ENCODE results near the gene ARRB1.
"Not testable (repeated sequence)": the region's sequence is repeated elsewhere in the genome, so short reads cannot be mapped to it uniquely, and the experiment has no call there.

Gene ARRB1

DNA sequence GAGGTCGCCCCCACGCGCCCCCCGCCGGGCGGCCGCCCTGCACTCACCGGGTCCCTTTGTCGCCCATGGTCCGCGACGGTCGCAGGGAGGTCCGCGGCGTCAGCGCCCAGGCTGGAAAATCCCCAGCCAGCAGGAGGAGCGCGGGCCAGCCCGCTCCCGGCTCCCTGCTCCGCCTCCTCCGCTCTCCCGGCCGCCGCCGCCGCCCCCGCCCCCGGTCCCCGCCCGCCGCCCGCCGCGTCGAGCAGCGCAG lies at the start of gene ARRB1:
Gene ARRB1 (minus strand): TSS at position 121 of the 250 bp plus-strand sequence. CDS start 54 bp downstream, at position 67.
- DNase-seq: no peak

- no peak for DNase-seq
Measured at GRCh38 chr11:75400146-75400865, 48.8 kb upstream of the ARRB1 start.

- DNase-seq: peak; percentile 90
Measured at GRCh38 chr11:75399344-75400145, 48.1 kb upstream of the ARRB1 start, which contains the start of gene RPS3. RPS3 (plus strand) TSS chr11:75399518; CDS start chr11:75399548, 30 bp downstream.

DNA sequence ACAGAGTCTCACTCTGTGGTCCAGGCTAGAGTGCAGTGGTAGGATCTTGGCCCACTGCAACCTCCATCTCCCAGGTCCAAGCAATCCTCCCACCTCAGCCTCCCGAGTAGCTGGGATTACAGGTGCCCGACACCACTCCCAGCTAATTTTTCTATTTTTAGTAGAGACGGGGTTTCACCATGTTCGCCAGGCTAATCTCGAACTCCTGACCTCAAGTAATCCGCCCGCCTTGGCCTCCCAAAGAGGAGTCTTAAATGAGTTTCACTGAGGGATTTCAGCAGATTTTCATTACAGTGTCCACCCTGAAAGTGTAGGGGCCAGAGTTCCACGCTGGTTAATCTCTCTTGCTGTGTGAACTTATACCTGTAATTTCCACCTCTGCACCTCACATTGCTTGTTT lies 47.4 kb upstream of the ARRB1 start:
- no peak for DNase-seq

- DNase-seq: no peak
Measured at GRCh38 chr11:75394085-75394840, 42.8 kb upstream of the ARRB1 start.

DNA sequence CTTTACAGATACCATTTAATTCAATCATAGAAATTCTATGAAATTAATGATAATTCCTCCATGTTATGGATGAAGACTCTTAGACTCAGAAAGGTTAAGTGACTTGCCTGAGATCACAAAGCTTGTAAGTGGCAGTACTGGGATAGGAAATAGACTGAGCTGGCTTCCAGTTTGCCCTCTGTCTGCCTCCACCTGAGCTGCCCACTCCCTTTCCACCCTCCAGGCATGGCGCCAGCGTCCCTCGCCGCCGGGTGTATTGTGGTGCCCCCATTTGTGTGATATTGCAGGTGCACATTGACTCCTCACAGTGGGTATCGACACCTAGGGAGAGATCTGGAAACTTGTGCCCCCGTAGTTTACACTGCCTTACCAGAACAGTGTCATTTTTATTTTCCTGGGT lies 38.5 kb upstream of the ARRB1 start:
- DNase-seq: no peak

DNA sequence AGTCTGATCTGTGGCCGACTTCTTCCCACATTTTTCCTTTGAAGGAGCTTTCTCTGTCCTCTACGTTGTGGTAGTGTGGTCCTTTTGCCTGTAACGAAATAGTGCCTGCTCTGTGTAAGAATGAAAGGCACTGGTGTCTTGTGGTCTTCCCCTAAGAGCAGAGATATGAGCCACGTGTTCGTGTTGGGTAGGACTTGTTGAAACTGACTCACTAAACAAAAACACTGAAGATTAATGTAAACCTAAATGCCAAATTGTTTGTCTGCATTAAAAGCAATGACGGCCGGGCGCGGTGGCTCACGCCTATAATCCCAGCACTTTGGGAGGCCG lies 37.8 kb upstream of the ARRB1 start:
- DNase-seq: no peak

DNA sequence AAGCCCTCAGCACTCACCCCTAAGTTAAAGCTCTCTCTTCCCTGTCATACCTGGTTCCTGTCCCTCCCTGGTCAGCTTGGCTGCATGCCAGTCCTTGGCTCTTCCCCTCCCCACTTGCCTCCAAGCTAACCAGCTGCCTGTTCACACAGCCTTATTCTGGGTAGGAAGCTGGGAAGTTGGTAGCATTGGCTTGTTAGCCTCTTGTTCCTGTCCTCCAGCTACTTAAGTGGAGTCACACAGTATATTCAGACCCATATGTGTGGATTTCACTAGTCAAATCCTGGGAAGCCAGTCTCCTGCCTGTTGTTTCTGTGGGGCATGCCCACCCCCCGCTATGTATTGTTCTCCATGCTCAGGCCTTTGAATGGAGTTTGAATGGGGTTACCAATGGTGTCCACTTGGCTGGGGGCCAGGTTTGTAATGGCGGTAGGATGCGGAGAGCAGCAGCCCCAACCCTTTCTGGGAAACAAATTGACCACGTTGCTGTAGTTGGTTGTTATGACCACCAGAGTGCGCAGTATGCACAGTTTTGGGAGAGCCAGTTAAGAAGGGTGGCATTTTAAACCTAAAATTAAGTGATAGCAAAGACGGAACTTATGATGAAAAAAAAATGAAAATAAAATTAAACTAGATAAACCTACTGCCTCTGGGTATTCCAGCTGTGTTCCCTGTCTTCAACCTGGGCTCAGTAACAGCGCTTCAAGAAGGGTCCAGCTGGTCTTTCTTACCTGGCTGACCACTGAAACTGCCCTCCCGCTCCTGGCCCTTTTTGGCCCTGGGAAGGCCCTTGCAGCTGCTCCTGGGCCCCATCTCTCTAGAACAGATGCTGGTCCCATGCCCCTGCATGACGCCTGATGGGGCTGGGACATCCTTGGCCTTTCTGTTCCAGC lies 37.2 kb upstream of the ARRB1 start:
- peak; percentile 76 for DNase-seq

DNA sequence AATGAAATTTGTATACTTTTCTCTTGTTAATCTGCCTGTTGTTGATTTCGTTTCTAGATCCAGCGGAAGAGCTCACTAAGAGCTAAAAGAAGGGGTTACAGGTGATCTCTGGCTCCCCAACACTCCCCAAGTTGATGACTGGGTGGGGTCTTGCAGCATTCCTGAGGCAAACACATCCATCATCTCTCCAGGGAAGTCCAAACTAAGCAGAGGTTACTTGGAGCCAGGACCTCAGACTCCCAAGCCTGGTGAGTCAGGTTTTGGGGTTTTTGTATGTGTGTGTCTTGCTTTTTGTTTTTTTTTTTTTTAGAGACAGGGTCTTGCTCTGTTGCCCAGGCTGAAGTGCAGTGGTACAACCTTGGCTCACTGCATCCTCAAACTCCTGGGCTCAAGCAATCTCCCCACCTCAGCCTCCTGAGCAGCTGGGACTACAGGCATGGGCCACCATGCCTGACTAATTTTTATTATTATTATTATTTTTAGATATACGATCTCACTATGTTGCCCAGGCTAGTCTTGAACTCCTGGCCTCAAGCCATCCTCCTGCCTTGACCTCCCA lies 36.4 kb upstream of the ARRB1 start:
- no peak for DNase-seq

GRCh38 chr11:75386942-75387630 lies 35.6 kb upstream of the ARRB1 start:
- no peak for DNase-seq

DNA sequence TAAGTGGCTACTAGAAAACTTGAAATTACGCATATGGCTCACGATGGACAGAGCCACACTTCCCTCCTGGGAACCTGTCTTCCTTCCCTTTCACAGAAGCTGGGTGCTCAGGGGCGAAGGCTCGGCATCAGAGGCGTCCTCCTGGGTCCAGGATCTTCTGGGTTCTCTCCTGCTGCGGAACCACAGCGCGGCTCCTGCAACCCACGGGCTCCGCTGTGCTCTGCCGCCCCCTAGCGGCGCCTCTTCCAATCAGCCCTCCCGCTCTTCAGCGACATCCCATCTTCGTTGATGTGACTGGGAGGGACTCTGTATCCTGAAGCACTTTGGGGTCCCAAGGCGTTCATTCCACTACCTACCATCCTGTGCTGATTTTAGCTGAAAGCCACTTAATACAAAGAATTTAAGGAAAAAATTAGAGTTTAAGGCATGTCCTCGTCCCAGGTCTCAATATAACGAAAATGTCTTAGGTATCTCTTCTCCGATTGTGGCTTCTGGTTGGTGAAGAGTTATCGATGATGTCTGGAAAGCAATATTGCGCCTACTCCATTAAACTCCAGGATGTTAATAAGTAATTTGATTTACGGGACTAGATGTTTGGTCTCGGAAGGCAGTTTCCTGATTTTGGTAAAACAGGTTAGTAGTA lies 33.1 kb upstream of the ARRB1 start:
- peak; percentile 86 for DNase-seq

DNA sequence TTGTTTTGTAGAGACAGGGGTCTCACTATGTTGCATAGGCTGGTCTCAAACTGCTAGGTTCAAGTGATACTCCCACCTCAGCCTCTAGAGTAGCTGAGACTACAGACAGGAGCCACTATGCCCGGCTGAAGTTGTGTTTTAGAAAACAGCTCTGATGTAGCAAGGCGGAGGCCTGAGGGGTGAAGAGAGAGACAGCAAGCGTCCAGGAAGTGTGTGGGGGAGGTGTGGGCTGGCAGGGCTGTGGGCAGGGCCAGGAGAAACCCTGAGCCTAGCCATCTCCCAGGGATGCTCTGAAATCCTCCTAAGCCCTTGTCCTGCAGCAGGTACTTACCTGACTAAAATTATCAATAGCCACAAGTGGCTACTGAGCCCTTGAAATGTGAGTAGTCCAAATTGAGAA lies 31.8 kb upstream of the ARRB1 start:
- peak; percentile 33 for DNase-seq

DNA sequence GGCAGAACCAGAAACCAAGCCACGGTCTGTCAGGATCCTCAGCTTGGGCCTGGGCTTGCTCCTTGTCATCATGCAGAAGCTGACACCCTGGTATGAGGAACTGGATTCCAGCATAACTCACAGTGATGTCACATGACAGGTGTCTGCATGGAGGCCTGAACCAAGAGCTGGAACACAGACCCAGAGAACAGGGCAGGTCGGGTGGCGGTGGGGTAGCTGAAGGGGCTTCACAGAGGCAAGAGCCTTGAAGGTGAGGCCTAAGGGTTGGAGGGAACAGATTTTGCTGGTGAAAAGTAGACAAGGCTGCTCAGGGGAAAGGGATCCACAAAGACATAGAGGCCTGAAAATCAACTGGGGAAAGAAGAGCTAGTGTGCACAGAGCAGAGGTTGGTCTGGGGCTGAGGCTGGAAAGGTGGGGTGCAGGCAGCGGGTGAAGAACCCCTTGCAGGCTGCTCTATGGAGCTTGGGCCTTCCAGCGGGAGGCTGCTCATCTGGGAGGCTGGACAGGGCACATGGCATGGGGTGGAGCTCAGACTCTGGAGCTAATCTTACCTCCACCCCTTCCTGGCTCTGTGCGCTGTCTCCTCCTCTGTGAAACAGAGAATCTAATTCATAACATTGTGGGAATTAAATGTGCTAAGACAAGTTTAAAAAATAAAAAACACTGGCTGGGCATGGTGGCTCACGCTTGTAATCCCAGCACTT lies 29.4 kb upstream of the ARRB1 start:
- no peak for DNase-seq

GRCh38 chr11:75380245-75380644 lies 28.8 kb upstream of the ARRB1 start:
- no peak for DNase-seq

- not testable (repeated sequence) for DNase-seq
Measured at GRCh38 chr11:75378776-75379175, 27.3 kb upstream of the ARRB1 start.

DNA sequence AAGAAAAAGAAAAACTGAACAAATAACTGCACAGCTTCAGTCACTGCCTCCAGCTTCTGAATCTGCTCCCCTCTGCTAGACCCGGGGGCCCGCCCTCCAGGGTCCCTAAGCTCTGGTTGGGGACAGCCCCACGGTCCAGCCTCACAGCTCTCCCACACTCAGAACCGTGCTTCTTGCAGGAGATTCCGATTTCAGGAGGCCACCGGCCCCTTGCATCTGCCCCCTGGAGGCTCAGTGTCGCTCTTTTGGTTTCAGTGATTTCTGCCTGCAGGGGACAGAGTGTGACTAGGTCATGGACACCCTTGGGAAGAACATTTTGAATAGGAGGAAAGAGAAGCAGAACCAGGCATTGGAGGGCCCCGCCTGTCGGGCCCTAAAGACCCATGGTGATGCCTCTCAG lies 24.7 kb upstream of the ARRB1 start:
- no peak for DNase-seq

DNA sequence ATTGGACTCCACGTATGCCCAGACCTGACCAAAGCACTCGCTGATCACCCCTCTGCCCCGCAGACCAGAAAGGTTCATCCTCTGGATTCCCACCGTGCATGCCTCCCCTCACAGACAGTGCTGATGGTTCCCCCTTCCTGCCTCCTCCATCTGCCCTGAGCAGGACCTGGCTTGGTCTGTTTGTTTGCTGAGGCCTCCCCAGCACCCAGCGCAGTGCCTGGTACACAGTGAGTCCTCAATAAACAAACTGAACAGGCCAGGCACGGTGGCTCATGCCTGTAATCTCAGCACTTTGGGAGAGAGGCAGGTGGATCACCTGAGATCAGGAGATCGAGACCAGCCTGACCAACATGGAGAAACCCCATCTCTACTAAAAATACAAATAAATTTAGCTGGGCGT lies 24.2 kb upstream of the ARRB1 start:
- no peak for DNase-seq

GRCh38 chr11:75374646-75375045 lies 23.2 kb upstream of the ARRB1 start:
- DNase-seq: no peak

DNA sequence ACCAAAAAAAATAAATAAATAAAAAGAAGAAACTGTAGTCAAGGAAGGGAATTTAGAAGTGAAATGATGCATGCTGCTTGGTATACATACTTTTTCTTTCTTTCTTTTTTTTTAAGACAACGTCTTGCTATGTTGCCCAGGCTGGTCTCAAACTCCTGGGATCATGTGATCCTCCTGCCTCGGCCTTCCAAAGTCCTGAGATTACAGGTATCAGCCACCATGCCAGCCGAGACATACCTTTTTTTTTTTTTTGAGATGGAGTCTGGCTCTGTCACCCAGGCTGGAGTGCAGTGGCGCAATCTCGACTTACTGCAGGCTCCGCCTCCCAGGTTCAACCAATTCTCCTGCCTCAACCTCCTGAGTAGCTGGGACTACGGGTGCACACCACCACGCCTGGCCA lies 21.7 kb upstream of the ARRB1 start:
- DNase-seq: no peak

DNA sequence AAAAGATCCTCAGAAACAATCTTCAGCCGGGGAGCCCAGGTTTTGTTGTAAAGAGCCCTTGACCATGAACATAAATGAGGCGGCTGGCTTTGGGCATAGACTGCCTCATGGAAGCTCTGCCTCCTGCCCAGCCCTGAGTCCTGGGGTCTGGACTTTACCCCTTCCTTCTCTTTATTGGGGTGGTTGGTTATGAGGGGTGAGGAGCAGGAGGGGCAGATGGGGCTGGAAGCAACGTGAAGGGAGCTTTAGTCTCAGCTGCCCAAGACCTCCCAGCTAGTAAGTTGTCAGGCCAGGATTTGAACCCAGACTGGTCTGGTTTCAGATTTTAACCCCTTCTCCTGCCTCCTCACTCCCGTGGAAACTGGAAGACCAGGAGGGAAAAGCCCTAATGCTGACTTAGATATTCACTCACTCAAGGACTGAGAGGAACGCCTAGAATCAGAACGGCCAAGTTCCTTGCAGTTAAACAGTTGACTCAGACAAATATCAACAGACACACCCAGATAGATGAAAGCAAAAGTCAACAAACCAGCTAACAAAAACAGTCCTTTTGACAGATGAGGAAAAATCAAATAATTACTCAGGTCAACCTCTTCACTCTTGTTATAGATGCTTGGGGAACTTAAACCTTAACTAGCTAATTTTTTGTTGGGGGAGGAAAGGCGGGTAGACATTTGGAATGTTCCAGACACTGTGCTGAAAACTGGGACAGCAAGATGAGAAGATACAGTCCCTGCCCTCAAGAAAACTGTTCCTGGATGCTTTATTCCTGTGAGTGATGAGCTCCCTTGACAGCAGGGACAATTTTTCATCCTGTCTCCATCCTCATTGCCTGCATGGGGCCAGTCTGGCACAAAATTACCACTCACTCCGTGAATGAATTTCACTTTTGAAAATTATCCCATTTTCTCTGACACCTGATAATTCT lies 20.8 kb upstream of the ARRB1 start:
- no peak for DNase-seq

Measured in stimulated activated CD8-positive, alpha-beta memory T cell treated with anti-CD3 and anti-CD28 coated beads, Interleukin-4, amount 100 ng/mL, for 48 hours (primary cell).